Tibial nerve (tissue), 3 donors: ENCODE data around the gene ABCC12.

Experiments used
- CTCF ChIP-seq, 5 experiments: fragments of 200-600 bp in 3 of 5; fragments of 450-650 bp in 2 of 5; sonication (generic) in 3 of 5; IDR thresholded peaks; one replicate each; pipeline ENCODE4 v1.5.1; 2016 to 2019; ENCODE audit warnings: antibody characterized with exemption in 5 of 5, mild to moderate bottlenecking in 3 of 5, moderate library complexity in 2 of 5
- POLR2A ChIP-seq, 2 donors: fragments of 450-650 bp; IDR thresholded peaks; one replicate each; pipeline ENCODE4 v1.6.1; 2017; ENCODE audit warnings: antibody characterized with exemption in 2 of 2, mild to moderate bottlenecking in 2 of 2, moderate library complexity in 2 of 2

GRCh38 chr16:48182979-48183537, 27.3 kb upstream of the ABCC12 start:
- TF ChIP-seq CTCF (IDR thresholded peaks at IDR 0.05) (no peak), POLR2A (IDR thresholded peaks at IDR 0.05) (no peak)
